Right hindlimb (tissue), 1 donor: ENCODE results near the gene CFH.
"Not testable (repeated sequence)": the region's sequence is repeated elsewhere in the genome, so short reads cannot be mapped to it uniquely, and the experiment has no call there.

Source experiments
- DNase-seq: peaks from one replicate; pipeline ENCODE4 v3.0.0-alpha.2; 2018

Gene CFH

DNA sequence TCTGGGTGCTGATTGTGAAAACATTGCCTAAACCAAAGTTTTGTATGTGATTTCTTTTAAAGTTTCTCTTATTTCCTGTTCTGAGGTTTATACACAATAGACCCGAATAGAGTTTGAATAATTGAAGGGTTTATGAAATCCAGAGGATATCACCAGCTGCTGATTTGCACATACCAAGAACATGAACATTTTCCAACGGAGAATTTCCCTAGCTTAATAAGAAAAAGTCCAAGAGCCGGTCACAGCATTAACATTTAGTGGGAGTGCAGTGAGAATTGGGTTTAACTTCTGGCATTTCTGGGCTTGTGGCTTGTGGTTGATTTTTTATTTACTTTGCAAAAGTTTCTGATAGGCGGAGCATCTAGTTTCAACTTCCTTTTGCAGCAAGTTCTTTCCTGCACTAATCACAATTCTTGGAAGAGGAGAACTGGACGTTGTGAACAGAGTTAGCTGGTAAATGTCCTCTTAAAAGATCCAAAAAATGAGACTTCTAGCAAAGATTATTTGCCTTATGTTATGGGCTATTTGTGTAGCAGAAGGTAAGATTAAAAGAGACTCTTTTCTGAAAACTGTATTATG is at the start of gene CFH:
Gene CFH, plus strand, starts transcription at position 407 of the 579 bp plus-strand sequence. Its CDS starts 75 bp downstream, at position 482.
- peak; percentile 45 for DNase-seq

DNA sequence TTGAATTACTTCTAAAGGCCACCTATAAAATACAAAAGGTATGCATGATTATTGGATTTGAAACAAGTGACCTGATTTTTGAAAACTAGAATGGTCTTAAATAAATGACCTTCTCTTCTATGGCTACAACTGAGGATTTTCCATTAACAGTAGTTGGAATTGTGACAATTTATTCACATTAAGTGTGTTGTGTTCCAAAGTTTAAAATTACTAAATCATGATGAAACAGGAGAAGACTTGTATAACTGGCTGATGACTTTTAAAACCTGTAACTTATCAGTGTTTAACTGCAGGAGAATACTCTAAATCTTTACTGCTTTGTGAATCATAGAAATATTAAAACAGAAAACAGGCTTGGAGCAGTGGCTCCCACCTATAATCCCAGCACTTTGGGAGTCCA is 48.2 kb upstream of the CFH start:
- no peak for DNase-seq

DNA sequence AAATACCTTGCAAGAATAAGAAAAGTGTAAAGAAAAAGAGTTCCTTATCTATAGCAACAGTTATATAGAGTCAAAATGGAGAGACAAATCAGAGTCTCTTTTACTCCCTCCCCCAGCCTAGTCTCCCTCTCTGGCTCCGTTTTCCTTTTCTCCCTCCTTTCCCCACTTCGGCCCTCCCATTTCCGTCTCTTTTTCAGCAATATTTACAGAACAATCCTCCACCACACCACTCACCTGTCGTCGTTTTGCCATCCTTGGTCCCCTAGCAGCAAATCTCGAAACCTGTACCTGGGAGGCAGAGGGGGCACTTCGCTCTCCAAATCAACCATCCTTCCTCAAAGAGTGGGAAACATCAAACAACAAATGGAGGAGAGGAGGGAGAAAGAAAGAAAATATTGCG is 43.9 kb upstream of the CFH start:
- DNase-seq, result no peak

DNA sequence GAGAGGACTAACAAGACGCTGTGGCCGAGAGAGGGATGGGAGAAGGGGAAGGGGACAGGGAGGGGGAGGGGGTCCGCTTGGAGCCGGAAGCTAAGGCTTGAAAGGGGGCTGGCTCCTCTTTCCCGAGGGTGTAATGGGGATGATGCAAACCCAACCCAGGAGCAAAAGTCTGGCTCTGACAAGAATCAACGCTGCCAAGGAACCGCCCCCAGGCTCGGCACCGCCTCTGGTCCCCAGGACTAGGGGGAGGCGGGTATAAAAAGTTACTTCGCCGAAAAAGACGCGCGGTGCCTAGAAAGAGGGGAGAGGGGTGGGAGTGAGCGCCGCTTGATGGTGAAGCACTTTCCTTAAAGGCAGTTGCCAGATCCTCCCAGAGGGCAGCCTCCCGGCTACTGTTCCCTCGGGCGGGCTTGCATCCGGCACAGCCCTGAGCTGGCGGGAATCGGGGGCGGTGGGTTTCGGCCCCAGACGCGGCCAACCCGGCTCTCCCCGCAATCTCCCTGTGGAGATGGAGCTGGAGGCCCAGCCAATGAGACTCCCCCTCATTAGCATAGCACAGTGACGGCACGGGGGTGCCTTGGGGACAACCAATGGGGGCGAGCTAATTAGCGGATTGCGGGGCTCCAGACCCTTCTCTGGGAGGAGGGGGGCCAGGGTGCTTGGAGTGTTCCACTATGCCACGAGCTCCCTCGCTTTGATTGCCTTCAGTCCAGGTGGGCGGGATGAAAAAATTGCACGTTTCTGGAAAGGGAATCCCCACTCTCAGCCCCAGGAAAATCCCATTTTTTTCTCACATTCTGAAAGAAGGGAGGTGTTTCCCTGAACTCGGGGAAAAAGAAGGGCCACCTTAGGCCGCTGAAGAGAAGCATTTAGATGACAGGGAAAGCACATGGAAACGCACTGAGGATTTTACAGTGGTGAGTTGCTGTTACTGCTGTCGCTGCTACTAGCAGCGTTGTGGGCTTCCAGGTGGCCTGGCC is 43.2 kb upstream of the CFH start, which contains the start of gene KCNT2:
Gene KCNT2, minus strand, starts transcription at position 51 of the 980 bp plus-strand sequence. CDS start 131 bp downstream, outside the sequence.
- DNase-seq, result peak; percentile 90

DNA sequence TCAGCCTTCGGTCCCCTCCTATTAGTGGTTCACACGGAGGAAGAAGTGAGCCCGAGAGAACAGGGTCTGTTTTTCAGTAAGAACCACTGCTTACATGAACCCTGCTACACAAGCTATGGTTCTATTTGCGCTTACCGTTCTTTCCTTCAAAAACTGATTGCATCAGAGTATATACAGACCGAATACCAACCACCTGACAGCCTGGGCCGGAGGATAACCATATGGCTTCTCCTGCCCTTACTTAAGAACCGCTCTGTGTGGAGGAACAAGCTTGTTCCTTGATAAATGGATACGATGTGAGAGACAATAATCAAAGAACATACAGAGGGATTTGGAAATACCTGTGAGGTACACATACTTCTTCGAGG is 42.5 kb upstream of the CFH start:
- DNase-seq, result no peak

DNA sequence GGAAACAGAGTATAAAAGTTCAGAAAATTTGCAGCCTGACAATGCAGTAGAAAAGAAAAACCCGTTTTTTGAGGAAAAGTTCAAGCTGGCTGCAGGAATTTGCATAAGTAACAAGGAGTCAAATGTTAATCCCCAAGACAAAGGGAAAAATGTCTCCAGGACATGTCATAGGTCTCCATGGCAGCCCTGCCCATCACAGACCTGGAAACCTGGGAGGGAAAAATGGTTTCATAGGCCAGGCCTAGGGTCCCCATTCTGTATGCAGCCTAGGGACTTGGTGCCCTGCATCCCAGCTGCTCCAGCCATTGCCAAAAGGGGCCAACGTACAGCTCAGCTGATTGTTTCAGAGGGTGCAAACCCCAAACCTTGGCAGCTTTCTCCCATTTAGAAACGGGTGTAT is 40.0 kb upstream of the CFH start:
- no peak for DNase-seq

DNA sequence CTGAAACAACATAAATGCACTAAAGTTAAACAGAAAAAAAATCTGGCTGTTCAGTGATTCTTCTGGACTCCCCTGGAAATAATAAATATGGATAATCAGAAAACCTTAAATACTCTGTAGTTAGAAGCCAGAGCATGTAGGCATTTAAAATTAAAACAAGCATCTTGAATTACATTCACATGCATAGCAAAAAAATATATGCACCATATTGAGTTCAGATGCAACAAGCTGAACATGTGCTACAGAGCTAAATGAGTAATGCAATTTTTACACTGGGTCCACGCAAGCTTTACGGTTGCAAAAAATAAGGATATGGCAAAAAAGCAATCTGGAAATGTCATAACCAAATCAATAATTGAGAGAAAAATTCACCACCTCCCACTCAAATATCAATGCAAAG is 32.1 kb upstream of the CFH start:
- DNase-seq, result no peak

DNA sequence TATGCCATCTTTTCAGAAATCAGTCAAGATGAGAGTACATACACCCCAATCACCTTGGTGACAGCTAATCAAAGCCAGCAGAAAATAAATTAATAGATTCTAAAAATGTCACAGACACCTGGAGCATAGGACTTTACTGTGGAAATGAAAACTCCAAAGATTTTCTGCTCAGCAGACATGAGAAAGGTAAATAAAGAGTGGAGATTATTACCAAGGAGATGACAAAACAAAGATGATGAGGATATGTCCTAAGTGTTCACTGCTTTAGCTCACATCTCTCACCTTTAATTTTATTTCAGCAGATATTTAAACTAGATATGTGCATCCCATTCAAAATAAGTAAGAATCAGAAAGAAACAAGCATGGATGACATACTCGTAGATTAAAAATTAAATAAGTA is 28.8 kb upstream of the CFH start:
- no peak for DNase-seq

DNA sequence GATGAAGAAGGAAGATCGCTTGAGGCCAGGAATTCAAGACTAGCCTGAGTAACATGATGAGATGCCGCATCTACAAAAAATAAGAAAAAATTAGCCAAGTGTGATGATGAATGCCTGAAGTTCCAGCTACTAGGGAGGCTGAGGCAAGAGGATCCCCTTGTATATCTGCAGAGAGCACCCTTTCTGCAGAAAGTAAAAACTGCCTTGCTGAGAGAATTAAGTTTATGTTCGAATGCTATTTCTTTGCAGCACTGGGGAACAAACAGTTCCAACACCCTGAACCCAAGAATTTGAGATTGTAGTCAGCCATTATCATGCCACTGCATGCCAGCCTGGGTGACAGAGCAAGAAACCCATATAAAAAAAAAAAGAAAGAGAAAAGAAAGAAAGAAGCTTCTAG is 23.0 kb upstream of the CFH start:
- DNase-seq, result no peak

DNA sequence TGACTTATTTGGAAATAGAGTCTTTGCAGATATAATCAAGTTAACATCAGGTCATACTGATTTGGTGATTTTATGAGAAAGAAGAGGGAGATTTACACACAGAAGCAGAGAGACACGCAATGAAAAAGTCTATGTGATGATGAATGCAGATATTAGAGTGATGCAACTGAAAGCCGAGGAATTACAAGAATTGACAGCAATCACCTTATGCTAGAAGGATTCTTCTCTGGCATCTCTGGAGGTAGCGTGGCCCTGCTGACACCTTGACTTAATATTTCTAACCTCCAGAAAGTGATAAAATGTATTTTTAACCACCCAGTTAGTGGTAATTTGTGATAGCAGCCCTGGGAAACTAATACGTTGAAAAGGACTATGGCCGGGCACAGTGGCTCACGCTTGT is 14.2 kb upstream of the CFH start:
- DNase-seq, result no peak

DNA sequence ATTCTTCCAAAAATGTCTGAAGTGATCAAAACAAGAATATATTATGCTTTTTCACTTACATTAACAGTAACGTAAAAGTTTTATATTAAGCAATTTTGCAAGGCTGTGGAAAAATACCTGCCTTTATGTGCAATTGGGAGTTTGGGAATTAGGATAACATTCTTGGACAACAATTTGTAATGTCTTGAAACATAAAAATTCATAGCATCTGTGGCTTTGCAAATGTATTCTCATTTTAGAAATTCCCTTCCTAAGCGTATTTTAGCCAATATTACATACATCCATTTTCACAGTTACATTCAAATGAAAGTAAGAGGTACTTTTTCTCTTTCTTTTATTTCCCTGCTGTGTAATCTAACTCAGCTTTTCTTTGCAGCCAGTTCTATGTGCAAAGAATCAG is 13.4 kb upstream of the CFH start:
- DNase-seq, result no peak

DNA sequence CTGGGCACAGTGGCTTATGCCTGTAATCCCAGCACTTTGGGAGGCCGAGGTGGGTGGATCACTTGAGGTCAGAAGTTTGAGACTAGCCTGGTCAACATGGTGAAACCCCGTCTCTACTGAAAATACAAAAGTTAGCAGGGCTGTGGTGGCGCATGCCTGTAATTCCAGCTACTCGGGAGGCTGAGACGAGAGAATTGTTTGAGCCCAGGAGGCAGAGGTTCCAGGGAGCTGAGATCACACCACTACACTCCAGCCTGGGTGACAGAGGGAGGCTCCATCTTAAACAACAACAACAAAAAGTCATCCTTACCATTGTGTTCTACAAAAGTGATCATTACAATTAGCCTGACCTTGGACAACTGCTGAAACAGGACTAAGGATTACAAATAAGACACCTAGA is 12.6 kb upstream of the CFH start:
- DNase-seq, result not testable (repeated sequence)

DNA sequence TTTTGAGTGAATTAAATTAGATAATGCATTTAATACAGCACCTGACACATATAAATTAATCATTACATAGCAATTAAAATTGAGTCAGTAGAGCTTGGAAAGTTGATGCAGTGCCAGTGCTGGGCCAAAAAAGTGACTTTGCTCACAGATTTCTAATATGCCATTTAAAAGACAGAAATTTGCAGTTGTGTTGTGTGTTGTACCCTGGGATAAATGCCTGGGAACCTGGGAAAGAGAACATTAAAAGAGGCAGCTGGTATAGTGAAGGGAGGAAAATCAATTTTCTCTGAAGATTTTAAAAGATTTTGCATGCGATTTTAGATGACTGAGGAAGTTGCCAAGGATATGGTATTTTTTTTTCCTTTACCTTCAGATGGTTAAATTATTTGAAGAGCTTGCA is 10.9 kb upstream of the CFH start:
- no peak for DNase-seq

DNA sequence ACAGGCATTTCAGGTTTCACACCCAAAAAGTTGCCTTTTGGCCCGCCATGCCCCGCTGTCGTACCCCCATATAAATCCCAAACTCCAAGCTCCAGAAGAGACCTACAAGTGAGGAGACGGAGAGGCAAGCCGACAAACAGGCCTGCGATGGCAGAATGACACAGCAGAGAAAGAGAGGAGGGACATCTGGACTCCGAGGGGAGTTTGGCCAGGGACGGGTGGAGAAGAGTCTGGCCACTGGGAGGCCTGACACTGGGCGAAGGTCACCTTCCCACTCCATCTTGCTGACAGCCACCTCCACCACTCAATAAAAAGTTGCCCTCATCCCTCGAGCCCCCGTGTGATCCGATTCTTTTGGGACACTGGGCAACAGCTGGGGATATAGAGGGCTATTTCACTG is 1.9 kb upstream of the CFH start:
- DNase-seq, result no peak

DNA sequence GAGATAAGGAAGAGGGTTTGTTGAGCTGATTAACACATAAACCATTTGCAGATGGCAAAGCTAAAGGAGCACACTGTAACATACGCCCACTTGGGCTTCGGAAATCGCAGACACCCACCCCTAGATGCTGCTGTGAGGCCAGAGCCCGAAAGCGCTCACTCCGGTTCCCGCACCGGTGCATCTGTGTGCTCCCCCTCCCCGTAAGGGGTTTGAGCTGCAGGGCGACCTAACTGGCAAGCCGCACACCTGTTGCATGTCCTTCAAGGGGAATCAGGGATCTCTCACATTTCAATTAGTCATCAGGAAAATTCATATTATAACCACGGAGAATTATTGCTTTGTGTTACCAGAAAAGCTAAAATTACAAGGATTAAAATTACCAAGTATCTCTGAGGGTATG is 1.4 kb upstream of the CFH start:
- peak; percentile 67 for DNase-seq

DNA sequence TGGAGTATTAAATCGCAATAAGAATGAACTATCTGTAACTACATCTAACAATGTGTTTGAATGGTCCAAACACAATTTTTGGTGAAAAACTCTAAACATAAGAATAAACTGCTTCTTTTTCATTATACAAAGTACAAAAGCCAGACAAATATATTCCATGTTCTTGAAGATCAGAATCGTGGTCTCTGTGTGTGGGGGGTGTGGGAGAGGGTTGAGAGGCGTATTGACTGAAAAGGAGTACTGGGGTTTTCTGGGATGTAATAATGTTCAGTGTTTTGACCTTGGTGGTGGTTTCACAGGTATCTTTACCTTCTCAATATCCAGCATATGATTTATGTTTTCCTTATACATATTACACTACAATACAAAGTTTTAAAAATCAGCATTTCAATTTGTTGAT is 764 bp upstream of the CFH start:
- no peak for DNase-seq

DNA sequence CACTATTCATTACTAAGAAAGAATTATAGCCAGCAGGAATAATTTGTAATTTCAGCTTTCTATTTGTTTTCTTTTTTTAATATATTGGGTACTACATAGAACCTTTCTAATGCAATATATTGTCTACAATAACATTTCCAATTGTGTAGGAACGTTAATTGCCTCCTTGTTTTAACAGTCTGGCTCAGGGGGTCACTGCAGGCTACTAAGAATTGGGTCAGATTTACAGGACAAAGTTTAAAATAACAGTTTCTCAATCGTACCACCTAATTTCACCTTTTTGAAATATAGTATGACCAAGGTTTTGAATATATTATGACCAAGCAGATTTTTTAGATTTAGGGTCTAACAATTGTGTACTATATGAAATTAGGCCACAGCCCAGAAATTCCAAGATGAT is 2.4 kb downstream of the CFH start:
- DNase-seq, result no peak

DNA sequence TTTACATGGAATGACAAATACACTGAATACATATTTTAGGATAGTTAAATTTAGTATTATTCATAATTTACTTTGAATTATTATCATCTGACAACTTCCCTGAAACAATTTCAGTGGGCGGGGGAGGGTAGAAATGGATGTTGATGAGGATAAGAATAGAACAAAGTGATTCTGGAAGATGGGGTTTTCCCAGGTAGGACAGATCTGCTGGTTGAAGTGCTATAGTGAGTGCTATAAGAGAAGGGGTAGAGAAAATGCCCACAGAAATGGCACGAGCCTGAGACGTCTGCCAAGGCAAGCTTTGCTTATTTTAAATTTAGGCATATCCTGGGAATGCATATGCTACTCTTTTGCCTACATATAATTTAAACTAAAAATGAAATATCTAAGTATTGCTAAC is 3.2 kb downstream of the CFH start:
- no peak for DNase-seq

DNA sequence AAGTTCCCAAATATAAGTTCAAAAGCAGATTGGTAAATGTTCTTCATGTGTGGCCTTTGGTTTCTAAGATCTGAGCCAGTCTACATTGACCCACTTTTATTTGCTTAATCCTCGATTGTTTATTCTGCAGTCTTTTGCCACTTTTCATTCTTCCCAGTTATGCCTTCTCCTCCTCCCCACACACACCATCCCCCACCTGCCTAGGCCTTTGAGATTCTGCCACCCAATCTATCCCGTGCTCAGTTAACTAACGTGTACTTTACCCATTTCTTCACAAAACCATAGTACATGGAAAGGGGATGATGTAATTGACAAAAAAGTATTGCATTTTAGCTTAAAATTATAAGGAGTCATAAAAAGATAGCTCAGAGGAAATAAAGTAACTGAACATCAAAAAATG is 3.7 kb downstream of the CFH start:
- DNase-seq, result no peak

DNA sequence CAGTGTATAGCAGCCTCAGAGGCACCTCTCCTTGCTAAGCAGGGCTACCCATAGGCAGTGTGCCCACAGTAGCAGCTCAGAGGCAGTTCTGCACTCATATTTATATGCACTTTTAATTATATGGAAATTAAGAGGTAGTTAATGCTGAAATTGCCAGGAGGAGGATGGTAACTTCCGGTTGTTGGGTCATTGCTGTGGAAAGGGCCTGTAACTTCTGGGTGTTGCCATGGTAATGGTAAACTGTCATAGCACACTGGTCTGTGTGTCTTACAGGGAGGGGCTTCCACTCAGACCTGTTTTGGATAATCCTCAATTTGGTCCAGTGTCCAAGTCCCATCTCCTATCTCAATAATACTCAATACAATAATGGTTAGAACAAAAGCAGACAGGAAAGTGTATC is 7.6 kb downstream of the CFH start:
- DNase-seq, result no peak

DNA sequence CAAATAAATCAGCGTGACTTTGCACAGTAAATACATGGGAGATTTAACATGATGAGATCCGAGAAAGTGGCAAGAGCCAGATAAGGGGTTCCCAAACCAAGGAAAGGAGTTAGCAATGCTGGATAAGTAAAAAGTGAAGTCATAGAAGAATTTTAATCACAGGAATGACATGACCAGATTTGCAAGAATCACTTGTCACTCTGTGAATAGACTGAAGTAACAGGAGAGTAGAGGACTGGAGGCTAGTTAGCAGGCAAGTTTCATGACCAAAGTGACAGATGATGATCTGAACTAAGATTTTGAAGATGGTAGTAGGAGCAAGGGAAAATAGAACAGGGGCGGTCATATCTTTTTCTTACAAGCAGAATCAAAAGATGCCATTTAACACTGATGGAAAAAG is 8.4 kb downstream of the CFH start:
- no peak for DNase-seq

DNA sequence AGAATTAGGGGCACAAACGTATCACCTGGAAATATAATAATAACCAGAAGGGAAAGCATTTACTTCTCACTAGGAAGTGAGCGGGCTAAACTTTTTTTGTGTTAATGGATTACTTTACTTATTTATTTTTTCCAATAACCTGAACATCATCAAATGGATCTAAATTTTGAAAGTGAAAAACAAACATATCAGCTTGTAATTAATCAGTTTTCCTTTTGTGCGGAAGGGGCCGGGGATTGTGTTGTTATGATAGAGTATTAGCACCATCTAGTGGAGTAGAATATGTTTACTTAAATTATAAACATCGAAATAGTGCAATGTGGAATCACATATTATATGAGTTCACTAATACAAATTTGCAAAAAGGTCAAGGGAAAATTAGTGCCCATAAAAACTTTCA is 9.0 kb downstream of the CFH start:
- no peak for DNase-seq

DNA sequence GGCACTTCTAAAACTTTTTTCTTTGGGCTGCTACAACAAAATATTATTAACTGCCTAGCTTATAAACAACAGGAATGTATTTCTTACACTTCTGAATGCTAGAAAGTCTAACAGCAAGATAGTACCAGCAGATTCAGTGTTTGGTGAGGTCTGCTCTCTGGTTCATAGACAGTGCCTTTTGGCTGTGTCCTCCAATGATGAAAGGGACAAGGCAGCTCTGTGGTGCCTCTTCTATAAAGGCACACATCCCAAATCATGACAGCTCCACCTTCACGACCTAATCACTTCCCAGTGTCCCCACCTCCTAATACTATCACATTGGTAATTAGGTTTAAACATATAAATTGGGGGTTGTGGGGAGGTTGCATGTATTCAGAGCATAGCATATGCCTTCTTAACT is 9.5 kb downstream of the CFH start:
- no peak for DNase-seq

DNA sequence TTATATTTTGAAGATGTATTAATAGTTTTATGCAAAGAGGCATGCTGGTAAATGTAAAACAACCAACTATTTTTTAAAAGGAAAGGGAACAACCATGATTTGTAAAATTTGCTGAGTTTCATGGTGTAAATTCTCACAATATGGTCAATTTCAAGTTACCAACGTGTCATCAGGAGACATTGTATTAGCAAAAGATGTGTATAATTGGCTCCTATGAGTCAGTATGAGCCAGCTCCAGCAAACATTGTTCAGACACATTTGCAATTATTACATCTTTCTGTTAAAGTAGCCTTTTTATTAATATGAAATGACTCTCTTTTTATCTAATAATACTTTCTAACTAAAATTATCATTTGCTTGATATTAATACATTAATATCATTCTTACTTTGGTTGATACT is 15.3 kb downstream of the CFH start:
- no peak for DNase-seq

DNA sequence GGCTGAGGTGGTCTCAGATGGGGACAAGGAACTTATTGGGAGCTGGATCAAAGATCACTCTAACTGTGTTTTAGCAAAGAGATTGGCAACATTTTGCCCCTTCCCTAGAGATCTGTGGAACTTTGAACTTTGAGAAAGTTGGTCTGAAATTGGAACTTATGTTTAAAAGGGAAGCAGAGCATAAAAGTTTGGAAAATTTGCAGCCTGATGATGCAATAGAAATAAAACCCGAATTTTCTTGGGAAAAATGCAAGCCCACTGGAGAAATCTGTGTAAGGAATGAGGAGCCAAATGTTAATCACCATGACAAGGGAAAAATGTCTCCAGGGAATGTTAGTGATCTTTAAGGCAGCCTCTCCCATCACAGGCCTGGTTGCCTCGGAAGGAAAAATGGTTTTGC is 17.2 kb downstream of the CFH start:
- no peak for DNase-seq
